Keratinocyte (primary cell): Measurements from ENCODE around the gene PSMC3. TPM values are rescaled to one million over a fixed set of nuclear protein-coding genes. Genes with fewer than 3 reads are reported as not detected.

ENCODE experiments used
- DNase-seq: peaks from one replicate; pipeline ENCODE4 v3.0.0-alpha.2; 2011; ENCODE audit warnings: low read depth, missing footprints, low spot score
- FAIRE-seq: peaks from 2 replicates; lab custom pipeline; 2011; peaks lifted over from hg19 to GRCh38; lab: Jason Lieb, UNC
- H2AFZ ChIP-seq: 2 replicates; pipeline ENCODE4 v1.6.0; 2012; ENCODE audit warnings: low read length, control low read depth, inconsistent platforms; ENCODE audit not compliant: control insufficient read depth
- H3K27ac ChIP-seq: 2 replicates; pipeline ENCODE4 v1.5.1; 2011; ENCODE audit warnings: low read length; ENCODE audit not compliant: control insufficient read depth, insufficient read depth
- H3K27me3 ChIP-seq: 3 replicates; pipeline ENCODE4 v1.6.0; 2011; ENCODE audit warnings: low read length; ENCODE audit not compliant: control insufficient read depth, insufficient read depth; ENCODE audit errors: extremely low read depth
- H3K36me3 ChIP-seq, 2 experiments: 2 replicates in 1 of 2; 3 replicates in 1 of 2; pipeline ENCODE4 v1.5.1; 2011; ENCODE audit warnings: low read length in 2 of 2, mild to moderate bottlenecking in 1 of 2; ENCODE audit not compliant: control insufficient read depth in 2 of 2, insufficient read depth in 2 of 2; ENCODE audit errors: extremely low read depth in 1 of 2
- H3K4me1 ChIP-seq: 3 replicates; pipeline ENCODE4 v1.5.1; 2011; ENCODE audit warnings: low read length; ENCODE audit not compliant: control insufficient read depth, insufficient read depth; ENCODE audit errors: extremely low read depth
- H3K4me2 ChIP-seq: 3 replicates; pipeline ENCODE4 v1.6.0; 2011; ENCODE audit warnings: low read depth, low read length; ENCODE audit not compliant: control insufficient read depth, insufficient read depth; ENCODE audit errors: extremely low read depth
- H3K4me3 ChIP-seq, 3 experiments: fragments of 200-600 bp in 1 of 3; sonication (generic) in 1 of 3; 2 replicates in 2 of 3; 3 replicates in 1 of 3; pipeline ENCODE4 v1.5.1; 2011 to 2016; ENCODE audit warnings: low read length in 3 of 3, mild to moderate bottlenecking in 3 of 3, control low read depth in 2 of 3, inconsistent platforms in 1 of 3, low read depth in 1 of 3, mixed read lengths in 1 of 3, mixed run types in 1 of 3, moderate library complexity in 1 of 3; ENCODE audit not compliant: control insufficient read depth in 2 of 3, insufficient read depth in 2 of 3; ENCODE audit errors: extremely low read depth in 1 of 3
- H3K79me2 ChIP-seq: 2 replicates; pipeline ENCODE4 v1.6.0; 2012; ENCODE audit warnings: low read length; ENCODE audit not compliant: control insufficient read depth, insufficient read depth
- H3K9ac ChIP-seq: 3 replicates; pipeline ENCODE4 v1.6.0; 2011; ENCODE audit warnings: low read length; ENCODE audit not compliant: control insufficient read depth, insufficient read depth; ENCODE audit errors: extremely low read depth
- H3K9me1 ChIP-seq: 3 replicates; pipeline ENCODE4 v1.6.0; 2011; ENCODE audit warnings: low read length; ENCODE audit not compliant: control insufficient read depth, insufficient read depth; ENCODE audit errors: extremely low read depth
- H3K9me3 ChIP-seq: 2 replicates; pipeline ENCODE4 v1.5.1; 2012; ENCODE audit warnings: low read depth, low read length; ENCODE audit not compliant: control insufficient read depth
- H4K20me1 ChIP-seq: 3 replicates; pipeline ENCODE4 v1.6.0; 2011; ENCODE audit warnings: low read length; ENCODE audit not compliant: control insufficient read depth, insufficient read depth; ENCODE audit errors: extremely low read depth
- EZH2 ChIP-seq: IDR thresholded peaks from one replicate; pipeline ENCODE4 v1.6.1; 2012; ENCODE audit warnings: inconsistent platforms, mild to moderate bottlenecking, low read length, moderate library complexity
- dilution Hi-C: fragments of 300-500 bp; cut with MboI; formaldehyde crosslinking; loops from one replicate; pipeline ENCODE4 v1.7.0; 2020; ENCODE audit warnings: low sequenced_read_pairs; ENCODE audit not compliant: extremely low pct_ligation_motif_present
- polyA plus RNA-seq, 5 experiments: library from polyadenylated mRNA; depleted of rRNA in 3 of 5; stranded (reverse) in 3 of 5; stranded (forward) in 1 of 5; unstranded in 1 of 5; fragments of >200 nt; gene quantifications; 1 replicate in 1 of 5; 2 replicates in 3 of 5; 3 replicates in 1 of 5; pipeline versions ENCODE4 v1.2.1 to v1.2.3, GENCODE V29; 2011 to 2012; ENCODE audit warnings: missing spikeins in 2 of 5, low read depth in 1 of 5, low replicate concordance in 1 of 5
- TF ChIP-seq, protein P1 (sequence below), 3 experiments: IDR thresholded peaks in 1 of 3; conservative IDR thresholded peaks in 1 of 3; optimal IDR thresholded peaks in 1 of 3; 2 replicates in 2 of 3; 3 replicates in 1 of 3; pipeline versions ENCODE3 to v1.5.1; 2011; ENCODE audit warnings: low read length in 3 of 3, mild to moderate bottlenecking in 3 of 3, moderate library complexity in 2 of 3, control low read depth in 1 of 3, inconsistent platforms in 1 of 3; ENCODE audit not compliant: insufficient read depth in 2 of 3; ENCODE audit errors: extremely low read depth in 1 of 3

The PSMC3 gene
- polyA plus RNA-seq, 1 donor (not counting 4 experiments of a cell fraction or from before 2014, with no cell fraction given): 172 TPM

DNA sequence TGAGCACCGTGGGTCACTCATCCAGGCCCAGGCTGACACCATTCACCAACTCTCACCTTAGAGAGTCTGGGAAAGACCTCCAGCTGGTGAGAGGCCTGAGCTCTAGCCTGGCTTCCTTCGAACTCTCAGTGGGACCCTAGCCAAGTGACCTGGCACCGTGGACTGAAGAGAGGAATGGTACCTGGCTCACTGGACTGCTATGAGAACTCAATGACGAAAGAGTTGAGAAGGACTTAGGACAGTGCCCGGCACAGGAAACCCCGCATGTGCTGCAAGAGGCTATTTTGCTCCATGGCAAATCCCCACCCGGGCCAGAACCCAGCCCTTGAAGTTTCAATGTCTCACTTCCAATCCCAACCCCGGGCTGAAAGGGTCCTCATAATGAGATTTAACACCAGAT lies 23.3 kb upstream of the PSMC3 start:
- Histone ChIP-seq H3K27ac (no peak overlapping the region), H3K4me2 (no peak overlapping the region), H2AFZ (no peak overlapping the region), H3K4me3 (no peak overlapping the region), H3K4me1 (no peaks in the 10 kb centered on the region), H3K9me1 (no peaks in the 10 kb centered on the region), H3K27me3 (no peaks in the 10 kb centered on the region), H3K36me3 (peaks cover 0 to 6% of the 10 kb centered on the region in 2 experiments), H3K9me3 (no peaks in the 10 kb centered on the region), H3K79me2 (no peaks in the 10 kb centered on the region), H4K20me1 (no peaks in the 10 kb centered on the region), H3K9ac (no peak overlapping the region)
- FAIRE-seq (no peak), DNase-seq (no peak)
- dilution Hi-C loops: no loop called here
- TF ChIP-seq, protein P1, sequence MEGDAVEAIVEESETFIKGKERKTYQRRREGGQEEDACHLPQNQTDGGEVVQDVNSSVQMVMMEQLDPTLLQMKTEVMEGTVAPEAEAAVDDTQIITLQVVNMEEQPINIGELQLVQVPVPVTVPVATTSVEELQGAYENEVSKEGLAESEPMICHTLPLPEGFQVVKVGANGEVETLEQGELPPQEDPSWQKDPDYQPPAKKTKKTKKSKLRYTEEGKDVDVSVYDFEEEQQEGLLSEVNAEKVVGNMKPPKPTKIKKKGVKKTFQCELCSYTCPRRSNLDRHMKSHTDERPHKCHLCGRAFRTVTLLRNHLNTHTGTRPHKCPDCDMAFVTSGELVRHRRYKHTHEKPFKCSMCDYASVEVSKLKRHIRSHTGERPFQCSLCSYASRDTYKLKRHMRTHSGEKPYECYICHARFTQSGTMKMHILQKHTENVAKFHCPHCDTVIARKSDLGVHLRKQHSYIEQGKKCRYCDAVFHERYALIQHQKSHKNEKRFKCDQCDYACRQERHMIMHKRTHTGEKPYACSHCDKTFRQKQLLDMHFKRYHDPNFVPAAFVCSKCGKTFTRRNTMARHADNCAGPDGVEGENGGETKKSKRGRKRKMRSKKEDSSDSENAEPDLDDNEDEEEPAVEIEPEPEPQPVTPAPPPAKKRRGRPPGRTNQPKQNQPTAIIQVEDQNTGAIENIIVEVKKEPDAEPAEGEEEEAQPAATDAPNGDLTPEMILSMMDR (optimal IDR thresholded peaks at IDR 0.05 in 1 of 3, IDR thresholded peaks at IDR 0.05 in 1 of 3, conservative IDR thresholded peaks at IDR 0.05 in 1 of 3; ENCODE audit: extremely low read depth in 1 of 3, insufficient read depth in 2 of 3, low read length in 3 of 3): no peak
- TF ChIP-seq EZH2: no peak

DNA sequence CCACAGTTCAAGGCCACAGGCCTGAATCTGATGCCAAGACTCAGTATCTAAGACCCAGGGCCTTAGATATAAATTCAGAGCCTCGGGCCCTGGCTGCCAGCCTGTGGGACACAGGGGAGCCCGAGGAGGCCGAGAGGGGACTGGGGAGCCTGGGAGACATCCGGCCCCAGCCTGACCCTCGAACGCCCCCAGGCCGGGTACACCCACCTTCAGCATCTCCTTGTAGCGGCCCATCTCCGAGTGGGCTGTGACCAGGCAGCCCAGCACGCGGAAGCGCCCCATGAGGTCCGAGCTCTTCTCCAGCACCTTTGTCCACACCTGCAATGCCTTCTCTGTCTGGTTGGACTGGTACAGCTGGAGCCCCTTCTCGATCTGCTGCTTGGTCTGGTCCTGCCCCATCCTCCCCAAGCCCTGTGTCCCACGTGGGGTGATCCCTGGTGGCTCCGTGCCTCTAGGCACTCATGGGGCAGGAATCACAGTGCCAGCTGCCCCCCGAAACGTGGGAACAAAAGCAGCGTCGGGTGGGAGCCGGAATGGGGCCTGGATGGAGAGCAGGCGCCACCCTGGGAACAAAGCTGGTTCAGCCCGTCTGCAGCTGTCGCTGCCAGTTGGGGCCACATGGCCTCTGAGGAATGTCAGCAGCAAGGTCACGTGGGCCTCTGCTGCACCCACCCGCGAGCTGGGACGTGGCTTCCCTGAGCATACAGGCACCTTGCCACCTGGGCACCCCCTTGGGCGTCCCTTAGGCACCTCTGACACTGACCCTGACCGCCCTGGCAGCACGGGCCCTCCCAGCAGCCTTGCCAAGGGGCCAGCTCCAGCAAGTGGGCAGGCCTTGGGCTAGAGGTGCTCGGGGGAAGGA lies 22.6 kb upstream of the PSMC3 start, which contains the start of gene RAPSN:
Gene RAPSN, minus strand, starts transcription at position 571 of the 862 bp plus-strand sequence. Its CDS starts 172 bp downstream, at position 399.
- H3K79me2 ChIP-seq: no peaks in the 10 kb centered on the region
- H4K20me1 ChIP-seq: no peaks in the 10 kb centered on the region
- TF ChIP-seq EZH2: no peak
- TF ChIP-seq, protein P1 (optimal IDR thresholded peaks at IDR 0.05 in 1 of 3, IDR thresholded peaks at IDR 0.05 in 1 of 3, conservative IDR thresholded peaks at IDR 0.05 in 1 of 3; ENCODE audit: extremely low read depth in 1 of 3, insufficient read depth in 2 of 3, low read length in 3 of 3): no peak
- H3K27ac ChIP-seq: no peak within 1 kb of the TSS
- no peaks in the 10 kb centered on the region for H3K9me3 ChIP-seq
- H3K9me1 ChIP-seq: no peaks in the 10 kb centered on the region
- dilution Hi-C loops: no loop called here
- H3K4me2 ChIP-seq: no peak within 1 kb of the TSS
- no peak for FAIRE-seq
- DNase-seq: no peak
- peaks cover 0 to 6% of the 10 kb centered on the region in 2 experiments for H3K36me3 ChIP-seq
- no peaks in the 10 kb centered on the region for H3K27me3 ChIP-seq
- H3K4me3 ChIP-seq: no peak within 1 kb of the TSS
- no peak within 1 kb of the TSS for H2AFZ ChIP-seq
- no peak within 1 kb of the TSS for H3K9ac ChIP-seq
- H3K4me1 ChIP-seq: no peaks in the 10 kb centered on the region
